ENCODE results near the gene NME7.

Gene NME7

DNA sequence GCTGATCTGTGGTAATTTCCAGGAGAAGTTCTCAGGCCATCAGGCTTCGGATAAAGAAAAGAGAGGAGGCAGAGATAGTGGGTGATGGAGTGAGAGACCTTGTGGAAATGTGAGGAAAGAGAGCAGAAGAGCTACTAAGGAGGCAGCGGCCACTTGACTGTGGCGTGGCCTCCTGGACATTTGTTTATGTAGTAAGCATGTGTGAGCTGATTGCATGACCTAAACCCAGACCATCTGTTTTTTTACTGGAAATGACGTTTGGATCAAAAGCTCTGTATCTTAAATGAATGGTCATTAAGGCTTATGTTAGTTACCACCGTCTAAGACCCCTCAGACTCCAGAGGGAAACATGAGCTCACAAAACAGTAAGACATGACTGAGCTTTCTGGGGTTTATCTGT, 247.5 kb downstream of the NME7 start:
- no peaks in the 10 kb centered on the region for H3K4me1 ChIP-seq (ENCODE audit: control insufficient read depth, insufficient read depth, low read length)
- no peak overlapping the region for H3K4me3 ChIP-seq (ENCODE audit: low read length)
- peak; percentile 43 for DNase-seq (ENCODE audit: low read depth)
- peaks cover 9% of the 10 kb centered on the region for H3K36me3 ChIP-seq (ENCODE audit: control insufficient read depth, insufficient read depth, low read length, severe bottlenecking)
- H3K27me3 ChIP-seq (replicated peaks; ENCODE audit: control insufficient read depth, insufficient read depth, low read length) = no peaks in the 10 kb centered on the region
- no peaks in the 10 kb centered on the region for H3K9me3 ChIP-seq (ENCODE audit: control insufficient read depth, low read length)
- H3K9ac ChIP-seq (ENCODE audit: low read length) = no peak overlapping the region

DNA sequence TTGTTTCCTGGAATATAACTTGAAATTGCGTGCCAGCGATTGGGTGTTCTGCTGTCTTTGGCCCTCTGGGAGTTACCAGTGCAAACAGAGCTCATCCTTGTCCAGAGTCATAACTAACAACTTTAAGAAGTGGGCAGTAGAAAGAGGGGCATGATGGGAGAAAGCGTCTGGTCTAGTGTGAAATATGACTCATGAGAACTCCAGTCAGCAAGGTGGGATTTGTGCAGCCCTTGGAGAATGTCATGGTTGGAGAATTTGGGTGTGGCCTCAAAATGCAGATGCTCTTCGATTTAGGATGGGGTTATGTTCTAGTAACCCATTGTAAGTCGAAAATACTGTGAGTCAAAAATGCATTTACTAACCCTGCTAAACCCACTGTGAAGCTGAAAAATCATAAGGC, 248.2 kb downstream of the NME7 start:
- no peak overlapping the region for H3K9ac ChIP-seq (ENCODE audit: low read length)
- DNase-seq (ENCODE audit: low read depth) = peak; percentile 52
- H3K4me1 ChIP-seq (ENCODE audit: control insufficient read depth, insufficient read depth, low read length) = no peaks in the 10 kb centered on the region
- no peak overlapping the region for H3K4me3 ChIP-seq (ENCODE audit: low read length)
- H3K9me3 ChIP-seq (ENCODE audit: control insufficient read depth, low read length) = no peaks in the 10 kb centered on the region
- no peaks in the 10 kb centered on the region for H3K27me3 ChIP-seq (replicated peaks; ENCODE audit: control insufficient read depth, insufficient read depth, low read length)
- H3K36me3 ChIP-seq (ENCODE audit: control insufficient read depth, insufficient read depth, low read length, severe bottlenecking) = peaks cover 7% of the 10 kb centered on the region

DNA sequence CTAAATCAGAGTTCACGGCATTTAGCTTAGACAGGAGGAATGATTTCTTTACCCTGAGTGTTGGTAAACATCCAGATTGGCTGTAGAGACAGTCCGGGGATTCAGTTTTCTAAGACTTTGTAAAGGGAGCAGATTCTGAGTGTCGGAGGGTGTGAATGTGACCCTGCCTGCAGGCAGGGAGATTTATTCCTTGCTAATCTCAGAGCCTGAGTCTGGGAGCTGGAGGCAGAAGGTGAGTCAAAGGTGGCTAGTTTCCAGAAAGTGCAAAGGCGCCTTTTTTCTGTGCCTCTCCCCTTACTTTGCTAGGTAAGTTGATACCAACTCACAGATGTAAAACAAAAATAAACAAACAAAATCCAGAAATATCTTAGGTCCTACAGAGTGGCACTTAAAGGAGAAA, 249.4 kb downstream of the NME7 start:
- no peak overlapping the region for H3K9ac ChIP-seq (ENCODE audit: low read length)
- peaks cover 10% of the 10 kb centered on the region for H3K36me3 ChIP-seq (ENCODE audit: control insufficient read depth, insufficient read depth, low read length, severe bottlenecking)
- H3K9me3 ChIP-seq (ENCODE audit: control insufficient read depth, low read length) = no peaks in the 10 kb centered on the region
- no peak overlapping the region for H3K4me3 ChIP-seq (ENCODE audit: low read length)
- H3K4me1 ChIP-seq (ENCODE audit: control insufficient read depth, insufficient read depth, low read length) = peaks cover 7% of the 10 kb centered on the region
- no peak for DNase-seq (ENCODE audit: low read depth)
- H3K27me3 ChIP-seq (replicated peaks; ENCODE audit: control insufficient read depth, insufficient read depth, low read length) = no peaks in the 10 kb centered on the region

DNA sequence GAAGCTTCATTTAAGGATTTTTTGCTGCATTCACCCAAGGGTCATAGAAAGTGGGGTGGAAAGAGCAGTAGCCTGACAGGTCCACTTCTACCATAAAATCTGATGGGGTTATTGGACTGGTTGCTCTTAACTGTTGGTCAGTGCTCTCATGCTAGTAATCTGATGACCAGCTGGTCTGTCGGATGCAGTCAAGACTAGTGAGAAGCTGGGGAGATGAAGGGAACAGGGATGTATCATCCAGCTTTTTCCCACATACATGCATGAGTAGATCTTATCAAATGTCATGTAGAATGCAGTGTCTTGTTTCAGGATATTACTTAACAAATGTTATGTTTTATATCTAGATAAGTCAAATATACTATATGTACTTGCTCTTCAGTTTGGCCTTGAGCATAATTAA, 250.0 kb downstream of the NME7 start:
- H3K9me3 ChIP-seq (ENCODE audit: control insufficient read depth, low read length) = no peaks in the 10 kb centered on the region
- H3K27me3 ChIP-seq (replicated peaks; ENCODE audit: control insufficient read depth, insufficient read depth, low read length) = no peaks in the 10 kb centered on the region
- peaks cover 10% of the 10 kb centered on the region for H3K36me3 ChIP-seq (ENCODE audit: control insufficient read depth, insufficient read depth, low read length, severe bottlenecking)
- DNase-seq (ENCODE audit: low read depth) = no peak
- H3K9ac ChIP-seq (ENCODE audit: low read length) = no peak overlapping the region
- H3K4me1 ChIP-seq (ENCODE audit: control insufficient read depth, insufficient read depth, low read length) = peaks cover 8% of the 10 kb centered on the region
- no peak overlapping the region for H3K4me3 ChIP-seq (ENCODE audit: low read length)

DNA sequence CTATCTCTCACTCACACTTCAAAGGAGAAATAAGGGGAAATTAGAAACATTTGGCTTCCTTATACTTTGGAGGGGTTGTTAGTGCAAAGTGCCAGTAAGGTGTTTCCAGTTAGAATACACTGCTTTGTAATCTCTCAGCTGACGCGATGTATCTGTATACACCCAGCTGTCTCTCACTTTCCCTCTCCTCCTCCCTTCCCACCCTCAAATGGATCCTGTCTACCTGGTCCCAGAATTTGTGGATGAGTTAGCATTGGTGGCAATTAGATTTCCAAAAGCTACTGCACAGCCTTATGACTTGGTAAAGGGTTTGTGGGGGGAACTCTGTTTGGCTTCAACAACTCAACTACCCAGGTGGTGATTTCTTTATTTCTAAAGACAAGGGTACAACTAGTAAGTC, 250.6 kb downstream of the NME7 start:
- no peaks in the 10 kb centered on the region for H3K27me3 ChIP-seq (replicated peaks; ENCODE audit: control insufficient read depth, insufficient read depth, low read length)
- H3K4me1 ChIP-seq (ENCODE audit: control insufficient read depth, insufficient read depth, low read length) = peaks cover 8% of the 10 kb centered on the region
- no peaks in the 10 kb centered on the region for H3K9me3 ChIP-seq (ENCODE audit: control insufficient read depth, low read length)
- peaks cover 14% of the 10 kb centered on the region for H3K36me3 ChIP-seq (ENCODE audit: control insufficient read depth, insufficient read depth, low read length, severe bottlenecking)
- no peak for DNase-seq (ENCODE audit: low read depth)
- H3K9ac ChIP-seq (ENCODE audit: low read length) = no peak overlapping the region
- no peak overlapping the region for H3K4me3 ChIP-seq (ENCODE audit: low read length)

DNA sequence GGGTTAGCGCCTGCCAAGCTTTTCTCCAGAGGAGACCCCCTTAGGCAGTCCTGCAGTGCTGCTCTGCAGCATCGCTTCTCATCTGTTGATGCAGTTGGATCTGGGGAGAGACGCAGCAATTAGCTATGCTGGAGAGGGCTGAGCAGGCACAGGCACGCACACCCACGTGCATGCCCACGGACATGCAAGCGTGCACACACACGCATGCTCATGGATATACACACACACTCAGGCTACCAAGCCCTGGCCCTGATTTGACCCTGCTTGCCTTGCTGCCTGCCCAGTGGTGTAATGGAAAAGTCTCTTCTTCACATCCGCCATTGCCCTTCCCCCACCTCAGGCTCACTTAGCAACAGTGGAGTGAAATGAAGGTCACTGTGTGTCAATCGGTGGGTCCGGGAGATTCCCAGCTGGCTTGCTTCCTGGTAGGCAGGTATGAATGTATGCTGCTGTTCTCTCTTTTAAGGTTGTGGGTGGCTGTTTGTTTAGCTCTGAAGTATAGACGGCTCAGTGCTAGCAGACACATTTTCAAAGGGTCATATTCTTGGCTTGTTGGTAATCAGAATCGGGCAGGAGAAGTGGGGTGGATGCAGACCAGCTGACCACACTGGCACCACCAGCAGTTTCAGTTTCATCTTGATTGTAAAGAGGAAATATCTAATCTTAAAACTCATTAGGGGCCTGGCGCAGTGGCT, 251.6 kb downstream of the NME7 start:
- Histone ChIP-seq H3K4me3 (ENCODE audit: low read length) (no peak overlapping the region), H3K27me3 (replicated peaks; ENCODE audit: control insufficient read depth, insufficient read depth, low read length) (no peaks in the 10 kb centered on the region), H3K36me3 (ENCODE audit: control insufficient read depth, insufficient read depth, low read length, severe bottlenecking) (peaks cover 22% of the 10 kb centered on the region), H3K9me3 (ENCODE audit: control insufficient read depth, low read length) (no peaks in the 10 kb centered on the region), H3K9ac (ENCODE audit: low read length) (no peak overlapping the region), H3K4me1 (ENCODE audit: control insufficient read depth, insufficient read depth, low read length) (peaks cover 8% of the 10 kb centered on the region)
- DNase-seq (ENCODE audit: low read depth) = peak; percentile 56

DNA sequence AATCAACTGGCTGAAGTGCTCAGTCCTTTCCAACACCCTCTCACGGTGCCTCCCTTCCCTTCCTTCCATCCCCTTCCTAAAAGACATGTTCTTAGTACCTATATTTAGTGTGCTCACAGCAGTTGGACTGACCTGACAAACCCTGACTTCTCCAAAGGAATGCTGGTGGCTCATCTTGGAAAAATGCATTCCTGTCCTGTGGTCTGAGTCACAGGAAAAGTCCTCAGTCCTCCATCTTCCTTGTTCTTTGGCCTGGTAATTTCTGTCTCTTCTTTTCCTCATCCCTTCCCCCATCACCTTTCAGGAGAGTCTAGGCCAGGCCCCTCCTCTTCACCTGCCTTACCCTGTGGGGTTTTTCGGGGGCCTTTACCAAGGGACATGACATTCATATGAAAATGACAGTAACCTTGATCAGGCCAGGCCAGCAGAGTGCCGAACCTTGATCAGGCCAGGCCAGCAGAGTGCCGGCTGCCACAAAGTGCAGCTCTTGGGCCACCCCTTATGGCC, 253.9 kb downstream of the NME7 start:
- Histone ChIP-seq H3K27me3 (replicated peaks; ENCODE audit: control insufficient read depth, insufficient read depth, low read length) (no peaks in the 10 kb centered on the region), H3K9me3 (ENCODE audit: control insufficient read depth, low read length) (no peaks in the 10 kb centered on the region), H3K36me3 (ENCODE audit: control insufficient read depth, insufficient read depth, low read length, severe bottlenecking) (peaks cover 22% of the 10 kb centered on the region), H3K4me1 (ENCODE audit: control insufficient read depth, insufficient read depth, low read length) (peaks cover 22% of the 10 kb centered on the region), H3K4me3 (ENCODE audit: low read length) (no peak overlapping the region), H3K9ac (ENCODE audit: low read length) (peak overlapping the region; percentile 36)
- DNase-seq (ENCODE audit: low read depth) = peak; percentile 69

DNA sequence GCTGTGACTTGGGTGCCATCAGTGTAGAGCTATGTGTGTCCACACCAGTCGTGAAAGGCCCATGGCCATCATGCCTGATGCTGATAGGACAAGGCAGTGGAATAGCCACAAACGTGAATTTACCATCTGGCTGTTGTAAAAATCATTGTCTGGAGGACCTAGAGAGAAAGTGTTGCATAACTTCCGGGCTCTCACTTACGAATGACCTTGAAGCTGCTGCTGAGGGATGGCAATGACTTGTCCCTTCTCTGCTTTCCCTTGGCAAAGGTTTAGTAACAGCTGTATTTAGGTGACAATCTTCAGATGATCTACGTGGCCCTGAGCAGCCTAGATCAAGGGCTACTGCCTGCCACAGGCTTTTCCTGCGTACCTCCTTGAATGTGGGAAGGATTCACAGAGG, 255.4 kb downstream of the NME7 start:
- peaks cover 22% of the 10 kb centered on the region for H3K4me1 ChIP-seq (ENCODE audit: control insufficient read depth, insufficient read depth, low read length)
- H3K27me3 ChIP-seq (replicated peaks; ENCODE audit: control insufficient read depth, insufficient read depth, low read length) = no peaks in the 10 kb centered on the region
- no peaks in the 10 kb centered on the region for H3K9me3 ChIP-seq (ENCODE audit: control insufficient read depth, low read length)
- DNase-seq (ENCODE audit: low read depth) = no peak
- H3K4me3 ChIP-seq (ENCODE audit: low read length) = no peak overlapping the region
- H3K36me3 ChIP-seq (ENCODE audit: control insufficient read depth, insufficient read depth, low read length, severe bottlenecking) = peaks cover 17% of the 10 kb centered on the region
- no peak overlapping the region for H3K9ac ChIP-seq (ENCODE audit: low read length)

DNA sequence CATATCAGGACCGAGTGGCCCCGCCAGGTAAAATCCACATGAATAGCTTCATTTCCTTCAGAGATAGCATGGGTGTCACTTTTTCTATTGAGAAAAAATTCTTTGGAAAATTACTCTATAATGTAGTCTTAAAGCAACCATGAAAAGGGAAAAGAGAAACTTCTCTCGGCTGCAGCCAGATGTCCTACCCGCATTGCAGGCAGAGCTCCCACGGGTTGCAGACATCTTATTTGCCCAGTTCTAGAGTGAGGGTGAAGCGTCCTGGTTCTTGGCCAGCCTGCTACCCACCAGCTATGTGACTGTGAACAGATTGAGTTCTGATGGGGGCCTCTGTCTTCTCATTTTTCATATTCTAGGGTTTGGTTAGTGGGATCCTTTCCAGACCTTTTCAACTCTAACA, 256.1 kb downstream of the NME7 start:
- peaks cover 15% of the 10 kb centered on the region for H3K36me3 ChIP-seq (ENCODE audit: control insufficient read depth, insufficient read depth, low read length, severe bottlenecking)
- no peaks in the 10 kb centered on the region for H3K27me3 ChIP-seq (replicated peaks; ENCODE audit: control insufficient read depth, insufficient read depth, low read length)
- H3K9ac ChIP-seq (ENCODE audit: low read length) = no peak overlapping the region
- no peak overlapping the region for H3K4me3 ChIP-seq (ENCODE audit: low read length)
- peaks cover 22% of the 10 kb centered on the region for H3K4me1 ChIP-seq (ENCODE audit: control insufficient read depth, insufficient read depth, low read length)
- no peak for DNase-seq (ENCODE audit: low read depth)
- no peaks in the 10 kb centered on the region for H3K9me3 ChIP-seq (ENCODE audit: control insufficient read depth, low read length)

DNA sequence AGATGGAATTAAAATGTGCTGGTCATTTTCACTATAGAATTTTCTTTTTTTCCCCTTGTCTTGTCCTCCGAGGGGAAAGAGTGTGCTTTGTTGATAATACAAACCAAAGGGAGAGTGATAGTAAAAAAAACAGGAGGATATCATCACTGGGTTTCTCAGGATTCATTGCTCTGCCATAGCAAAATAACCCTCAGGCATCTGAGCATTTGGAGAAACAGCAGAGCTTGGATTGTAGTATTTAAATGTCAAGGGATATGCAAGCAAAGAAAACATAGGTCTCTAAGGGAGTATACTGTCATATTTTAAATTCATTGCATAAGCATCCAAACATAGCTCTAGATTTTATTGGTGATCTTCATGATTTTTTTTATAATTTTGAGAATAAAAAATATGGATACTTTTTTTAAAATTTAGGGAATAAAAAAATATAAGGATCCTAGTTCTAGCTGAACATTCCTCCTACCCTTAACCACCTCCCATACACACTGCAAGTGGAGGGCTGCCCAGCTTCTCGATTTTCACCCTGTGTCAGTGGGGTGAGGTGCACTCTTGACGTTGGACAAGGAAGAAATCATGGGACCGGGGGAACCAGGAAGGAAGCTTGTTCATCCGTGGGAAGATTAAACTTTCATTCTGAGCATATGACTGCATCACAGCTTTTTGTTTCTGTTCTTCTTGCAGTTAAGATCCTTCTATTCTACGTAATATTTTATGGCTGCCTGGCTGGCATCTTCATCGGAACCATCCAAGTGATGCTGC, 256.7 kb downstream of the NME7 start:
- Histone ChIP-seq H3K27me3 (replicated peaks; ENCODE audit: control insufficient read depth, insufficient read depth, low read length) (no peaks in the 10 kb centered on the region), H3K9me3 (ENCODE audit: control insufficient read depth, low read length) (no peaks in the 10 kb centered on the region), H3K4me3 (ENCODE audit: low read length) (no peak overlapping the region), H3K4me1 (ENCODE audit: control insufficient read depth, insufficient read depth, low read length) (peaks cover 22% of the 10 kb centered on the region), H3K9ac (ENCODE audit: low read length) (no peak overlapping the region), H3K36me3 (ENCODE audit: control insufficient read depth, insufficient read depth, low read length, severe bottlenecking) (peaks cover 15% of the 10 kb centered on the region)
- DNase-seq (ENCODE audit: low read depth) = peak; percentile 60

DNA sequence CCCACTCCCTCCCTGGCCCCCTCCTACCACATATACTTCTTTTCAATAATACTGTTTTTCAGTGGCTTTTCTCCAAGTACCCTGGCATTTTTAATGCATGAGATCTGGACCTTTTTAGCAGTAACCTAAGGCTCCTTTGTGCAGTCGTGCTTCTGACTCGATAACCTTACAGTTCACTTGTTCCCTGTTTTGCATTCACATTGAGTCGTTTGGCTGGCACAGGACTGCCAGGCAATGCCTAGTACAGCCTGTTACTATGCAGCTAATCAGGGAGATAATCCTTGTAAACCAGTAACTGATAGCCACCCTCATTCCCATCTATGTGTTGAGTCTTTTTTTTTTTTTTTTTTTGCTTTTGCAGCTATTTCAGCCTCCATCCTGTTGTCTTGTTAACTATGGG, 257.4 kb downstream of the NME7 start:
- Histone ChIP-seq H3K36me3 (ENCODE audit: control insufficient read depth, insufficient read depth, low read length, severe bottlenecking) (peaks cover 15% of the 10 kb centered on the region), H3K4me3 (ENCODE audit: low read length) (peak overlapping the region; percentile 19), H3K9me3 (ENCODE audit: control insufficient read depth, low read length) (no peaks in the 10 kb centered on the region), H3K9ac (ENCODE audit: low read length) (no peak overlapping the region), H3K27me3 (replicated peaks; ENCODE audit: control insufficient read depth, insufficient read depth, low read length) (no peaks in the 10 kb centered on the region), H3K4me1 (ENCODE audit: control insufficient read depth, insufficient read depth, low read length) (peaks cover 22% of the 10 kb centered on the region)
- no peak for DNase-seq (ENCODE audit: low read depth)

Measured in adipocyte (in vitro differentiated cells).